Sigmoid colon (tissue), 7 donors: ENCODE results near the gene NUP43. TPM values are rescaled to one million over a fixed set of nuclear protein-coding genes. Genes with fewer than 3 reads are reported as not detected.

Experiments
- DNase-seq: peaks from one replicate; pipeline ENCODE4 v3.0.0-alpha.2; 2019
- H3K27ac ChIP-seq, 4 donors: fragments of 200-600 bp; sonication (generic); one replicate each; pipeline ENCODE4 v1.5.1; 2016 to 2019; ENCODE audit warnings: mild to moderate bottlenecking in 1 of 4
- H3K27me3 ChIP-seq, 3 donors: fragments of 200-600 bp; sonication (generic); one replicate each; pipeline ENCODE4 v1.5.1; 2019; ENCODE audit warnings: mild to moderate bottlenecking in 1 of 3
- H3K36me3 ChIP-seq, 4 donors: fragments of 200-600 bp; sonication (generic); one replicate each; pipeline ENCODE4 v1.5.1; 2016 to 2019
- H3K4me1 ChIP-seq, 4 donors: fragments of 200-600 bp; sonication (generic); one replicate each; pipeline ENCODE4 v1.5.1; 2017 to 2019
- H3K4me3 ChIP-seq, 4 donors: fragments of 200-600 bp; sonication (generic); one replicate each; pipeline ENCODE4 v1.5.1; 2017 to 2019; ENCODE audit warnings: mild to moderate bottlenecking in 2 of 4, moderate library complexity in 1 of 4
- H3K9me3 ChIP-seq, 4 donors: fragments of 200-600 bp in 3 of 4; sonication (generic) in 3 of 4; one replicate each; pipeline versions ENCODE4 v1.5.1 to v1.6.1; 2013 to 2019
- EP300 ChIP-seq, 4 donors: sonication (generic); formaldehyde crosslinking; IDR thresholded peaks; one replicate each; pipeline ENCODE4 v1.6.1; 2017; ENCODE audit warnings: antibody characterized with exemption in 4 of 4
- POLR2A ChIP-seq, 2 donors: fragments of 450-650 bp; IDR thresholded peaks; one replicate each; pipeline ENCODE4 v1.6.1; 2016; ENCODE audit warnings: antibody characterized with exemption in 2 of 2, mild to moderate bottlenecking in 2 of 2, moderate library complexity in 2 of 2
- POLR2AphosphoS5 ChIP-seq, 4 donors: sonication (generic); formaldehyde crosslinking; IDR thresholded peaks; one replicate each; pipeline ENCODE4 v1.6.1; 2017; ENCODE audit warnings: antibody characterized with exemption in 4 of 4
- WGBS, 2 donors: extraction: QIAGEN DNeasy Blood & Tissue Kit; methylation state at CpG; one replicate each; pipeline ENCODE4 v1.1.7; 2013; 5-methylcytosine and 5-hydroxymethylcytosine counted together
- intact Hi-C: fragments of 100-400 bp; cut with DNase I; formaldehyde crosslinking; loops from one replicate; pipeline ENCODE4 v1.15.1; 2023
- polyA plus RNA-seq, 3 donors: library from polyadenylated mRNA; stranded (reverse); fragments of 200-250 nt; gene quantifications; one replicate each; pipeline ENCODE4 v1.2.3, GENCODE V29; 2013
- total RNA-seq, 4 donors: library from RNA; depleted of rRNA; stranded (reverse); fragments of >200 nt; gene quantifications; one replicate each; pipeline ENCODE4 v1.1.0, GENCODE V29; 2016
- TF ChIP-seq, protein P1 (sequence below), 4 experiments: fragments of 450-650 bp in 3 of 4; fragments of 200-600 bp in 1 of 4; IDR thresholded peaks; one replicate each; pipeline ENCODE4 v1.5.1; 2016 to 2019; ENCODE audit warnings: antibody characterized with exemption in 4 of 4, mild to moderate bottlenecking in 3 of 4, moderate library complexity in 2 of 4
- donor health status: healthy with polysubstance abuse.
- donor health status: Bipolar disorder and iron deficiency.
- donor health status: healthy.

Gene NUP43
- total and polyA plus RNA-seq, 7 donors: 3.0 to 56.3 (median 18.3) TPM

DNA sequence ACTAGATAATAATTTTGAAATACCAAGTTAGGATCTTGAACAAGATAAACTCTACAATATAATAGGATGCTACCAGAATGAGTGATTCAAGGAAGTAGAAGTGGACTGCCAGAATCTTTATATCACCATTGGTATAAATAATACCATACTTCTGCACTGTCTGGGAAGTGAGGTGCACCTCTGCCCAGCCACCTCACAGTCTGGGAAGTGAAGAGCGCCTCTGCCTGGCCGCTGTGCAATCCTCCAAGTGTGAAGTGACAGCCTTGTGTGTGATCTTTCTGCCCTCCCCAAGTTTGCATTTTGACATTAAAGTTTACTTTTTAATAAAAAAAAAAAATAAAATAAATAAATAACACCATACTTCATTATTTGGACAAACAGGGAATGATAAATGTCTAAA lies 47.2 kb downstream of the NUP43 start:
- intact Hi-C loops: no loop called here
- 96 to 99% methylated on average over 2 of the region's 2 CpGs for WGBS, 2 donors
- H3K9me3 ChIP-seq: no peaks in the 10 kb centered on the region
- H3K4me1 ChIP-seq: peaks cover 0 to 40% (median 17%) of the 10 kb centered on the region in 4 donors
- no peaks in the 10 kb centered on the region for H3K27me3 ChIP-seq
- no peak overlapping the region for H3K4me3 ChIP-seq
- peaks cover 0 to 28% (median 8%) of the 10 kb centered on the region in 4 donors for H3K36me3 ChIP-seq
- H3K27ac ChIP-seq: no peak overlapping the region
- DNase-seq: no peak
- TF ChIP-seq POLR2AphosphoS5 (IDR thresholded peaks at IDR 0.05) (no peak), POLR2A (IDR thresholded peaks at IDR 0.05) (no peak), EP300 (IDR thresholded peaks at IDR 0.05) (no peak)
- TF ChIP-seq, protein P1, sequence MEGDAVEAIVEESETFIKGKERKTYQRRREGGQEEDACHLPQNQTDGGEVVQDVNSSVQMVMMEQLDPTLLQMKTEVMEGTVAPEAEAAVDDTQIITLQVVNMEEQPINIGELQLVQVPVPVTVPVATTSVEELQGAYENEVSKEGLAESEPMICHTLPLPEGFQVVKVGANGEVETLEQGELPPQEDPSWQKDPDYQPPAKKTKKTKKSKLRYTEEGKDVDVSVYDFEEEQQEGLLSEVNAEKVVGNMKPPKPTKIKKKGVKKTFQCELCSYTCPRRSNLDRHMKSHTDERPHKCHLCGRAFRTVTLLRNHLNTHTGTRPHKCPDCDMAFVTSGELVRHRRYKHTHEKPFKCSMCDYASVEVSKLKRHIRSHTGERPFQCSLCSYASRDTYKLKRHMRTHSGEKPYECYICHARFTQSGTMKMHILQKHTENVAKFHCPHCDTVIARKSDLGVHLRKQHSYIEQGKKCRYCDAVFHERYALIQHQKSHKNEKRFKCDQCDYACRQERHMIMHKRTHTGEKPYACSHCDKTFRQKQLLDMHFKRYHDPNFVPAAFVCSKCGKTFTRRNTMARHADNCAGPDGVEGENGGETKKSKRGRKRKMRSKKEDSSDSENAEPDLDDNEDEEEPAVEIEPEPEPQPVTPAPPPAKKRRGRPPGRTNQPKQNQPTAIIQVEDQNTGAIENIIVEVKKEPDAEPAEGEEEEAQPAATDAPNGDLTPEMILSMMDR (IDR thresholded peaks at IDR 0.05): no peak

GRCh38 chr6:149698175-149698574 lies 48.2 kb downstream of the NUP43 start:
- Histone ChIP-seq H3K27ac (no peak overlapping the region), H3K27me3 (no peaks in the 10 kb centered on the region), H3K4me1 (peaks cover 0 to 30% (median 15%) of the 10 kb centered on the region in 4 donors), H3K36me3 (peaks cover 0 to 38% (median 11%) of the 10 kb centered on the region in 4 donors), H3K4me3 (no peak overlapping the region), H3K9me3 (no peaks in the 10 kb centered on the region)
- TF ChIP-seq EP300 (IDR thresholded peaks at IDR 0.05): no peak
- TF ChIP-seq, protein P1 (IDR thresholded peaks at IDR 0.05): no peak
- no peak for TF ChIP-seq POLR2A (IDR thresholded peaks at IDR 0.05)
- no peak for TF ChIP-seq POLR2AphosphoS5 (IDR thresholded peaks at IDR 0.05)
- no peak for DNase-seq
- WGBS, 2 donors: 96 to 99% methylated on average over 2 of the region's 2 CpGs
- intact Hi-C loops: no loop called here

DNA sequence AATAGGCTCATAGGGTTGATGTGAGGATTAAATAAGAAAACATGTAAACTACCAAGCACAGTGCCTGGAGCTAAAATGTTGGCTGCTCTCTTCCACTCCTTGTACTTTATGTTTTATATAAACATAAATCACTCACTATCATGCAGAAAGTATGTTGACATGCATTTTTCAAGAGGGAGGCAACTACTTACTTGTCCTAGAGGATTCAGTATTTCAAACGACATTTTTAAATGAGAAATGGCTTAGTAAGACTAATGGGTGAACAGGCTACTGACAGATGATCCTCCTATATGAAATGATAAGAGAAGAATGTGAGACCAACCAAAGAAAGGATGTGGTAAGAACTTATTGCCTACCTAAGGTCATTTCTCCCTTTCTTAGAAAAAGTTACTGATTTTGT lies 49.4 kb downstream of the NUP43 start:
- H3K27ac ChIP-seq: no peak overlapping the region
- peaks cover 0 to 49% (median 11%) of the 10 kb centered on the region in 4 donors for H3K36me3 ChIP-seq
- no peak for TF ChIP-seq POLR2A (IDR thresholded peaks at IDR 0.05)
- TF ChIP-seq EP300 (IDR thresholded peaks at IDR 0.05): no peak
- TF ChIP-seq POLR2AphosphoS5 (IDR thresholded peaks at IDR 0.05): no peak
- TF ChIP-seq, protein P1 (IDR thresholded peaks at IDR 0.05): no peak
- no peaks in the 10 kb centered on the region for H3K9me3 ChIP-seq
- no peaks in the 10 kb centered on the region for H3K27me3 ChIP-seq
- intact Hi-C loops: no loop called here
- WGBS, 2 donors: 49 to 73% methylated on average over 1 of the region's 1 CpG
- peaks cover 0 to 17% (median 13%) of the 10 kb centered on the region in 4 donors for H3K4me1 ChIP-seq
- H3K4me3 ChIP-seq: no peak overlapping the region
- no peak for DNase-seq

GRCh38 chr6:149694921-149695320 lies 51.4 kb downstream of the NUP43 start:
- TF ChIP-seq, protein P1 (IDR thresholded peaks at IDR 0.05): no peak
- no peak for TF ChIP-seq POLR2A (IDR thresholded peaks at IDR 0.05)
- TF ChIP-seq EP300 (IDR thresholded peaks at IDR 0.05): no peak
- no peak for TF ChIP-seq POLR2AphosphoS5 (IDR thresholded peaks at IDR 0.05)
- Histone ChIP-seq H3K27ac (no peak overlapping the region), H3K4me3 (no peak overlapping the region), H3K27me3 (no peaks in the 10 kb centered on the region), H3K4me1 (peaks cover 0 to 10% (median 2%) of the 10 kb centered on the region in 4 donors), H3K9me3 (no peaks in the 10 kb centered on the region), H3K36me3 (peaks cover 0 to 49% (median 11%) of the 10 kb centered on the region in 4 donors)
- 95% methylated on average over 2 of the region's 2 CpGs for WGBS, 2 donors
- intact Hi-C loops: no loop called here
- no peak for DNase-seq

DNA sequence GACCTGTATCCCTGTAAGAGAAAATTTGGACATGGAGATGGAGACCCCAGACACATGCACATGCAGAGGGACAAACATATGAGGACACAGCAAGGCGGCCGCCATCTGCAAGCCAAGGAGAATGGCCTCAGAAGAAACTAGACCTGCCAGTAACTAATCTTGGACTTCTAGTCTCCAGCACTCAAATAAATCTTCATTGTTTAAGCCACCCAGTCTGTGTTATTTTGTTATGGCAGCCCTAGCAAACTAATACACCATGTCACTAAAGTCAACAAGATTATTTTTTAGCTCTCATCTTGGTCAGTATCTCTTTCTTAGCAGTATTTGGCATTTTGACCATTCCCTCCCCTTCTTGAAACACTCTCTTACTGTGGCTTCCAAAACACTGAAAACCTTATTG lies 55.1 kb downstream of the NUP43 start:
- TF ChIP-seq POLR2AphosphoS5 (IDR thresholded peaks at IDR 0.05) (no peak), EP300 (IDR thresholded peaks at IDR 0.05) (no peak), POLR2A (IDR thresholded peaks at IDR 0.05) (no peak)
- TF ChIP-seq, protein P1 (IDR thresholded peaks at IDR 0.05): no peak
- no peak overlapping the region for H3K27ac ChIP-seq
- H3K4me3 ChIP-seq: no peak overlapping the region
- no peaks in the 10 kb centered on the region for H3K9me3 ChIP-seq
- H3K4me1 ChIP-seq: no peaks in the 10 kb centered on the region
- no peak for DNase-seq
- H3K36me3 ChIP-seq: peaks cover 0 to 54% (median 11%) of the 10 kb centered on the region in 4 donors
- 96 to 98% methylated on average over 2 of the region's 2 CpGs for WGBS, 2 donors
- H3K27me3 ChIP-seq: no peaks in the 10 kb centered on the region
- intact Hi-C loops: no loop called here
